Astrocyte (in vitro differentiated cells and primary cell): ENCODE data around the gene PACSIN3. TPM values are rescaled to one million over a fixed set of nuclear protein-coding genes. Genes with fewer than 3 reads are reported as not detected.

ENCODE experiments used
- DNase-seq: peaks from one replicate; pipeline ENCODE4 v3.0.0-alpha.2; 2010; ENCODE audit warnings: low read depth
- FAIRE-seq: peaks from 2 replicates; lab custom pipeline; 2011; peaks lifted over from hg19 to GRCh38; lab: Jason Lieb, UNC
- H2AFZ ChIP-seq: 2 replicates; pipeline ENCODE4 v1.6.0; 2012; ENCODE audit warnings: low read depth, low read length, inconsistent platforms
- H3K27ac ChIP-seq: 2 replicates; pipeline ENCODE4 v1.5.1; 2011; ENCODE audit warnings: low read depth, low read length, inconsistent platforms
- H3K27me3 ChIP-seq: 2 replicates; pipeline ENCODE4 v1.6.0; 2011; ENCODE audit warnings: low read length, inconsistent platforms; ENCODE audit not compliant: insufficient read depth
- H3K36me3 ChIP-seq: 2 replicates; pipeline ENCODE4 v1.5.1; 2011; ENCODE audit warnings: low read length, inconsistent platforms; ENCODE audit not compliant: insufficient read depth
- H3K4me1 ChIP-seq: 2 replicates; pipeline ENCODE4 v1.5.1; 2011; ENCODE audit warnings: low read length, inconsistent platforms; ENCODE audit not compliant: insufficient read depth
- H3K4me2 ChIP-seq: 2 replicates; pipeline ENCODE4 v1.6.0; 2012; ENCODE audit warnings: low read length, inconsistent platforms
- H3K4me3 ChIP-seq: 2 replicates; pipeline ENCODE4 v1.5.1; 2011; ENCODE audit warnings: low read depth, mild to moderate bottlenecking, low read length, inconsistent platforms; ENCODE audit not compliant: insufficient read depth
- H3K79me2 ChIP-seq: 2 replicates; pipeline ENCODE4 v1.6.0; 2012; ENCODE audit warnings: mild to moderate bottlenecking, low read length, inconsistent platforms; ENCODE audit not compliant: insufficient read depth
- H3K9ac ChIP-seq: 2 replicates; pipeline ENCODE4 v1.6.0; 2012; ENCODE audit warnings: mild to moderate bottlenecking, low read length, inconsistent platforms
- H3K9me3 ChIP-seq: 2 replicates; pipeline ENCODE4 v1.5.1; 2012; ENCODE audit warnings: low read depth, mild to moderate bottlenecking, low read length, inconsistent platforms; ENCODE audit not compliant: insufficient read depth
- H4K20me1 ChIP-seq: 2 replicates; pipeline ENCODE4 v1.6.0; 2012; ENCODE audit warnings: low read length, inconsistent platforms; ENCODE audit not compliant: insufficient read depth
- H3K27ac Mint-ChIP-seq: one replicate; pipeline ENCODE4 v1.8.0; 2021; ENCODE audit warnings: mild to moderate bottlenecking, mixed read lengths; ENCODE audit not compliant: unreplicated experiment
- H3K27me3 Mint-ChIP-seq: one replicate; pipeline ENCODE4 v1.8.0; 2021; ENCODE audit warnings: low read depth, mixed read lengths; ENCODE audit not compliant: unreplicated experiment
- H3K36me3 Mint-ChIP-seq: one replicate; pipeline ENCODE4 v1.8.0; 2021; ENCODE audit warnings: low read depth, mixed read lengths; ENCODE audit not compliant: unreplicated experiment
- H3K4me1 Mint-ChIP-seq: one replicate; pipeline ENCODE4 v1.8.0; 2021; ENCODE audit warnings: low read depth, mixed read lengths; ENCODE audit not compliant: unreplicated experiment
- H3K4me3 Mint-ChIP-seq: one replicate; pipeline ENCODE4 v1.8.0; 2021; ENCODE audit warnings: mild to moderate bottlenecking, moderate library complexity, mixed read lengths; ENCODE audit not compliant: unreplicated experiment
- H3K9me3 Mint-ChIP-seq: one replicate; pipeline ENCODE4 v1.8.0; 2021; ENCODE audit warnings: mild to moderate bottlenecking, mixed read lengths; ENCODE audit not compliant: unreplicated experiment
- EZH2 ChIP-seq: IDR thresholded peaks from 2 replicates; pipeline ENCODE4 v1.6.1; 2012; ENCODE audit warnings: mild to moderate bottlenecking, low read length, inconsistent platforms; ENCODE audit not compliant: insufficient read depth
- microRNA-seq: library from miRNA; unstranded; fragments of <30 nt; microRNA quantifications from one replicate; pipeline ENCODE4 v1.2.0, GENCODE V29; 2020
- total RNA-seq: library from RNA; stranded (reverse); gene quantifications from 2 replicates; pipeline ENCODE4 v1.2.1, GENCODE V29; 2021
- TF ChIP-seq, protein P1 (sequence below): IDR thresholded peaks from 2 replicates; pipeline ENCODE4 v1.5.1; 2011; ENCODE audit warnings: low read depth, mild to moderate bottlenecking, inconsistent platforms, low read length, moderate library complexity; ENCODE audit not compliant: insufficient read depth

Gene PACSIN3
- total RNA-seq, 1 donor from 2014 or later = 35.6 TPM

DNA sequence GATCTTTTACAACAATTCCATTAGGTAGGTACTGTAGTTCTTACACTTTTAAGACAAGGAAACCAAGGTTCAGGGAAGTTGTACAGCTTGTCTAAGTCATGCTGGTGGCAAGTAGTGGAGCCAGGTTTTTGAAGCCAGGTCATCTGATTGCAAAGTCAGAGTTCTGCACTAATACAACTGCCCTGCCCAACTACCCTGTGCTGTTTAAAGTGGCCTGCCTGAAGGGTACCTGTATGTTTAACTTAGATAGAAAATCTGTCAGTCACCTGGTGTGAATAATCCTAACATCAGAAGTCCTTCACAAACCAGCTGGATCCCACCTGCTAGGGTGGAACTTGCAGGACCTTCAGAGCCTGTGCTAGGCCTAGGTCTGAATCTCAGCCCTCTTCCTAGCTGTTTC, 53.7 kb downstream of the PACSIN3 start:
- no peaks in the 10 kb centered on the region for H3K9me3 ChIP-seq
- no peak for DNase-seq
- Mint-ChIP-seq H3K4me3 (no peak overlapping the region), H3K9me3 (no peaks in the 10 kb centered on the region), H3K27ac (no peak overlapping the region), H3K36me3 (peaks cover 3% of the 10 kb centered on the region), H3K27me3 (no peaks in the 10 kb centered on the region), H3K4me1 (peaks cover 6% of the 10 kb centered on the region)
- no peak overlapping the region for H2AFZ ChIP-seq
- H3K27ac ChIP-seq = no peak overlapping the region
- no peak overlapping the region for H3K4me2 ChIP-seq
- H3K4me3 ChIP-seq = no peak overlapping the region
- TF ChIP-seq, protein P1, sequence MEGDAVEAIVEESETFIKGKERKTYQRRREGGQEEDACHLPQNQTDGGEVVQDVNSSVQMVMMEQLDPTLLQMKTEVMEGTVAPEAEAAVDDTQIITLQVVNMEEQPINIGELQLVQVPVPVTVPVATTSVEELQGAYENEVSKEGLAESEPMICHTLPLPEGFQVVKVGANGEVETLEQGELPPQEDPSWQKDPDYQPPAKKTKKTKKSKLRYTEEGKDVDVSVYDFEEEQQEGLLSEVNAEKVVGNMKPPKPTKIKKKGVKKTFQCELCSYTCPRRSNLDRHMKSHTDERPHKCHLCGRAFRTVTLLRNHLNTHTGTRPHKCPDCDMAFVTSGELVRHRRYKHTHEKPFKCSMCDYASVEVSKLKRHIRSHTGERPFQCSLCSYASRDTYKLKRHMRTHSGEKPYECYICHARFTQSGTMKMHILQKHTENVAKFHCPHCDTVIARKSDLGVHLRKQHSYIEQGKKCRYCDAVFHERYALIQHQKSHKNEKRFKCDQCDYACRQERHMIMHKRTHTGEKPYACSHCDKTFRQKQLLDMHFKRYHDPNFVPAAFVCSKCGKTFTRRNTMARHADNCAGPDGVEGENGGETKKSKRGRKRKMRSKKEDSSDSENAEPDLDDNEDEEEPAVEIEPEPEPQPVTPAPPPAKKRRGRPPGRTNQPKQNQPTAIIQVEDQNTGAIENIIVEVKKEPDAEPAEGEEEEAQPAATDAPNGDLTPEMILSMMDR = no peak
- TF ChIP-seq EZH2 = no peak
- no peaks in the 10 kb centered on the region for H3K4me1 ChIP-seq
- H3K79me2 ChIP-seq = no peaks in the 10 kb centered on the region
- no peaks in the 10 kb centered on the region for H3K36me3 ChIP-seq
- no peak for FAIRE-seq
- H3K9ac ChIP-seq = no peak overlapping the region
- H3K27me3 ChIP-seq = no peaks in the 10 kb centered on the region
- no peaks in the 10 kb centered on the region for H4K20me1 ChIP-seq

DNA sequence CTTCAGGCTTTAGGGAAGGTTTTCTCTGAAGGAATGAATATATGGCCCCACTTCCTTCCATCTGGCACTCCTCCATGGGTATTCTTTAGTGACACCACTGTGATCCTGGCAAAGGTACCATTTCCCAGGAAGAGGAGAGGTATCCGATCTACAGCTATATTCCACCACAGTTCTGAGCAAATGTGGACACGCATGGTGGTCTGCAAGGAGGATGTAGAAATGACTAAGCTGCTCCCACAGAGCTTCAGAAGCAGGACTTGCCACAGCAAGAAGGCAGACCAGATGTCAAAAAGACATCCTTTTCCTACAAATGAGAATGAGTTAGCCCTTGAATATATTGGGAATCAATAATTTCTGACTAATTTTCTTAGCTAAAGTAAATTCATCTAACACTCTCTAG, 55.1 kb downstream of the PACSIN3 start:
- H3K4me3 ChIP-seq = no peak overlapping the region
- Mint-ChIP-seq H3K9me3 (no peaks in the 10 kb centered on the region), H3K4me1 (peaks cover 6% of the 10 kb centered on the region)

DNA sequence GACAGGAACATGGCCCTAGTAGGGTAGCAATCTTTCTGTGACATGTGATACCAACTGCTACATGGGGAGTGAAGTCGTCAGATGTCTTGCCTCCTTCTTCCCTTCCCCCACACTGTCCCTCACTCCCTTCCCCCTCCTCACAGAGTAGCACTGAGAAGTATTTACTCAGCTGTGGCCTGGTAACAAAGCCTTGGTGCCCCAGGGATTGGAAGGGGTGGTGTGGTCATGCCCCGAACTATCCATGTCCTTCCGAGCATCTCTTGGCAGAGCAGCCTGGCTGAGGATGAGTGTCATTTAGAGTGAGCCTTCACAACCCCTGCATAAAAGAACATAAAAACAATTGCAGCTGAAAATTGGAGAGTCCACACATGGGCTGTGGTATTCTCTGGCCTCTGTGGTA, 55.7 kb downstream of the PACSIN3 start:
- Histone ChIP-seq H3K9me3 (no peaks in the 10 kb centered on the region), H3K27me3 (no peaks in the 10 kb centered on the region), H3K36me3 (no peaks in the 10 kb centered on the region), H3K4me1 (no peaks in the 10 kb centered on the region), H2AFZ (no peak overlapping the region), H3K4me2 (no peak overlapping the region), H3K79me2 (no peaks in the 10 kb centered on the region), H3K27ac (no peak overlapping the region), H4K20me1 (no peaks in the 10 kb centered on the region), H3K4me3 (no peak overlapping the region), H3K9ac (no peak overlapping the region)
- Mint-ChIP-seq H3K27me3 (no peaks in the 10 kb centered on the region), H3K27ac (no peak overlapping the region), H3K36me3 (no peaks in the 10 kb centered on the region), H3K4me3 (no peak overlapping the region), H3K9me3 (no peaks in the 10 kb centered on the region), H3K4me1 (peaks cover 6% of the 10 kb centered on the region)
- TF ChIP-seq, protein P1 = no peak
- no peak for TF ChIP-seq EZH2
- FAIRE-seq = no peak
- no peak for DNase-seq

More for the DNA sequence above, 55.1 kb downstream of the PACSIN3 start:
- H3K9me3 ChIP-seq = no peaks in the 10 kb centered on the region
- no peak for TF ChIP-seq EZH2
- TF ChIP-seq, protein P1 = no peak
- Mint-ChIP-seq H3K27ac (no peak overlapping the region), H3K36me3 (no peaks in the 10 kb centered on the region), H3K27me3 (no peaks in the 10 kb centered on the region), H3K4me3 (no peak overlapping the region)
- H3K27ac ChIP-seq = no peak overlapping the region
- H4K20me1 ChIP-seq = no peaks in the 10 kb centered on the region
- no peak for FAIRE-seq
- no peak overlapping the region for H3K9ac ChIP-seq
- no peaks in the 10 kb centered on the region for H3K79me2 ChIP-seq
- H2AFZ ChIP-seq = no peak overlapping the region
- no peaks in the 10 kb centered on the region for H3K4me1 ChIP-seq
- no peak overlapping the region for H3K4me2 ChIP-seq
- DNase-seq = no peak
- no peaks in the 10 kb centered on the region for H3K27me3 ChIP-seq
- H3K36me3 ChIP-seq = no peaks in the 10 kb centered on the region

Small RNA genes within 50 kb of the gene (microRNA-seq; reads per million reads assigned to microRNA genes)
- gene MIR6745 = not detected

Other genes starting within 250 kb of the PACSIN3 start
- gene CSTPP1, start 249.7 kb downstream of the PACSIN3 start, total RNA-seq = 29.6 and 34.2 TPM in 2 replicates
- 46.3 and 51.0 TPM in 2 replicates for gene ARFGAP2, start 9.6 kb downstream of the PACSIN3 start, total RNA-seq
- gene DDB2, start 28.5 kb upstream of the PACSIN3 start, total RNA-seq = 40.0 and 47.0 TPM in 2 replicates
- gene ACP2, start 62.4 kb upstream of the PACSIN3 start, total RNA-seq = 40.8 and 42.2 TPM in 2 replicates
- gene NR1H3, start 71.6 kb upstream of the PACSIN3 start, total RNA-seq = 9.8 and 11.2 TPM in 2 replicates
- 22.9 and 24.1 TPM in 2 replicates for gene MADD, start 83.7 kb upstream of the PACSIN3 start, total RNA-seq
- not detected in 2 replicates for gene MYBPC3, start 166.3 kb upstream of the PACSIN3 start, total RNA-seq
- not detected in 2 replicates for gene SPI1, start 192.1 kb upstream of the PACSIN3 start, total RNA-seq
- 76.6 and 92.7 TPM in 2 replicates for gene SLC39A13, start 222.2 kb upstream of the PACSIN3 start, total RNA-seq
- 124 and 130 TPM in 2 replicates for gene PSMC3, start 240.0 kb upstream of the PACSIN3 start, total RNA-seq